Measurements from ENCODE around the gene SRP9.

GRCh38 chr1:225755671-225756319, 21.8 kb upstream of the SRP9 start:
- no peak for TF ChIP-seq CTCF (IDR thresholded peaks at IDR 0.05)
- no peak for TF ChIP-seq POLR2A (IDR thresholded peaks at IDR 0.05)
